Body of pancreas (tissue), 4 donors: Measurements from ENCODE around the gene LTBP2.

ENCODE experiments used
- CTCF ChIP-seq, 7 experiments: fragments of 450-650 bp in 4 of 7; fragments of 200-600 bp in 3 of 7; sonication (generic) in 3 of 7; IDR thresholded peaks; one replicate each; pipeline ENCODE4 v1.5.1; 2016 to 2019; ENCODE audit warnings: antibody characterized with exemption in 7 of 7
- POLR2A ChIP-seq, 3 donors: fragments of 450-650 bp; IDR thresholded peaks; one replicate each; pipeline ENCODE4 v1.6.1; 2016; ENCODE audit warnings: antibody characterized with exemption in 3 of 3, mild to moderate bottlenecking in 2 of 3

- no peak for TF ChIP-seq CTCF (IDR thresholded peaks at IDR 0.05)
- no peak for TF ChIP-seq POLR2A (IDR thresholded peaks at IDR 0.05)
These were observed 86.6 kb downstream of the LTBP2 start for GRCh38 chr14:74525361-74525851.
